GM21423 (cell line): ENCODE measurements around the gene PRKAG2.

Source experiments
- ATAC-seq: cut with Tn5 transposase; IDR thresholded peaks from one replicate; pipeline ENCODE4 v1.9.1; 2021; ENCODE audit warnings: mild to moderate bottlenecking, moderate library complexity; ENCODE audit not compliant: unreplicated experiment

Gene PRKAG2

DNA sequence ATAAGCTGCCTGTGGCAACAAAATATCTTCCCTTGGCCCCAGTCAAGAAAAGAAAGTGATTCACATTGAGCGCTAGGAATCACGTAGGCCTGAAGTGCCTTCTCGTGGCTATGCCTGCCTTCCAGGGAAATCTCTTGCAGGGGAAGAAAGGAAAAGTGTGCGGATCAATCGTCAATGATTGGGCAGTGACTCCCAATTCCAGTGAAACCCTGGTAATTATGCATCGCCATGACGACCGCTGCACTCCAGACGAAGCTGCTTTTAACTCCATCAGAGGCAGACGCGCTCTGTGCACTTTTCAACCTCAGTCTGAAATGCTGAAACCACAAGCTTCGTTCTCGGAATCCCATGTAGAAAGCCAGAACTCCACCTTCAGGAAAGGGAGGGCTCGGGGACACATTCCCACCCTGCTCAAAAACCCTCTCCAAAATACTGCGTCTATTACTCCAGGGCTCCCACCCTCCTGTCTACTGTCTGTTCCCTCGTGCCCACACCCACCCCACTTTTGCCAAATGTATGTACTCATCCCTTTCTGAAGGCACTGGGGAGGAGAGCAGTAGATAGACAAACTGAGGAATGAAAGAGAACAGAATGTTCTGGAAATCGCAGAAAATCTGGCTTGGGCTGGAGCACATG is 24.2 kb upstream of the PRKAG2 start:
- ATAC-seq, result no peak

DNA sequence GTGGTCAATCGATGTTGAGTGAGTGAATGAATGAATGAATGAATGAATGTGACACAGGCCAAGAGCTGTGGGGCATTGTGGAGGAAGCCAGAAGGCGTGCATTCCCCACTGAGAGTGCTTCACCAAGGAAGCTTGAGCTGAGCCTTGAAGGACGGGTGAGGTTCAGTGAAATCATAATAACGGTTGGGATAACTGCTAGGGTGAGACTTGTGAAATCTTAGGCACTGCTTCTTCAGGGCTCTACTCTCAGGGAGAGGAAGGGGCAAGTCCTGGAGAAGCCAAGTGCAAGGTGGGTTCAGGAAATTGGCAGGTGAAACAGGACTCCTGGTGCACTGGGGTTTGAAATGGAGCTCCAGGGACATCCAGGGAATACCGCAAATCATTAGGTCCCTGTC is 23.7 kb upstream of the PRKAG2 start:
- no peak for ATAC-seq

DNA sequence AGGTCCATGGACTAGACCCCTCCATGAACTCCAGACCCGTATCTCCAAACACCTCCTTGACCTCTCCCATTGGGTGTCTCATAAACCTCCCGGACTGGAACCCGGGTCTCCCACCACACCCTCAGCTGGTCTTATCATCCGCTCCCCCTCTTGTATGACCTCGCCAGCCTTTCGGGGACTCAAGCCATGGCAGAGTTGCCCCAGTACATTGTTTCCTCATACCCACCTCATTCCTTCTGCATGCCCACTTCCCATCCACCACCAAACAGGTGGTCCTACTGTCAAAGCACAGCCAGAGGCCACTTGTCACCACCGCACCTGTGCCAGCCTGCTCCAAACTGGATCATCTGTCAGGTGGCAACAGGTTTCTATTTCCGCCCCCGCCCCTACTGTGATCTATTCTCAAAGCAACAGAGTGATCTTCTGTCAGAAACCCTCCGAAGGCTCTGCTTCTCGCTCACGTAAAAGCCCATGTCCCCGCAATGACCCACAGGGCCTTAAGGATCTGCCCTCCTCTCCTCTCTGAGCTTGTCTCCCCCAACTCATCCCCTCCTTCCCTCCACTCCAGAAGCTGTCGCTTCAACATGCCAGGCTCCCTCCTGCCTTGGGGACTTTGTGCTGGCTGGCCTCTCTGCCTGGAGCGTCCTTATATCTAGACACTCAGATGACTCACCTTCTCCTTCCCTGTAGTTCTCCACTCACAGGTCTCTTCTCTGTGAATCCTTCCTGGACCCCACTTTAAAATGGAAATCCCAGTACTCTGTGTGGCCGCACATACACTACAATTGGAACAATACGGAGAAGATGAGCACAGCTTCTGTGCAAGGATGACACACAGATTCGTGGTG is 22.8 kb upstream of the PRKAG2 start:
- ATAC-seq, result no peak

DNA sequence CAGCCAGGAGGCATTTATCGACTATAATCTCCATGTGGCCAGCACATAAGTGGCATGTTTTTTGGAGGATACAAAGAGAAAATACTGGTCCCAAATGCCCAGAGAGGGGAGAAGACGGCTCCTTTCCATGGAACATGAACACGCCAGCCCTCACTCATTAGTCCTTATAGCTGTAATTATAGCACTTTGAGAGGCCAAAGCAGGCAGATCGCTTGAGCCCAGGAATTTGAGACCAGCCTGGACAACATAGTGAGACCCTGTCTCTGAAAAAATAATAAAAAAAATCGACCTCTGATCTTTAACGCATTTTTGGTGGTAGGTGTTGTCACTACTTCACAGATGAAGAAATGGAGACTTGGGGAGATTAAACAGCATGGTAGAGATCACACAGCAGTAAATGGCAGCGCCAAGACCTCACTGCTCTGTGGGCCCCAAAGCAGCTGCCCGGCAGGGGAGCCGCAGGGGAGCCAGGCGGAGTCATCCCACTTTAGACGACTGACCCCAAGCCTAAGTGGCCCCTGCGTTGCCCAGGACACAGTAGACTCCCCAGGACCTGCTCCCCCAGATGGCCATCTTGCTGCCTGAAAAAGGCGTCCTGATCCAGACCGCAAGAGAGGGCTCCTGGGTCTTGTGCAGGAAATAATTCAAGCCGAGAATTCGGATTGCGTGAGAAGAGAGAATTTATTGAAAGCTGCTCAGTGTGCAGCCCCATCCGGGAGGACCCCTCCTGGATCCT is 21.2 kb upstream of the PRKAG2 start:
- no peak for ATAC-seq

DNA sequence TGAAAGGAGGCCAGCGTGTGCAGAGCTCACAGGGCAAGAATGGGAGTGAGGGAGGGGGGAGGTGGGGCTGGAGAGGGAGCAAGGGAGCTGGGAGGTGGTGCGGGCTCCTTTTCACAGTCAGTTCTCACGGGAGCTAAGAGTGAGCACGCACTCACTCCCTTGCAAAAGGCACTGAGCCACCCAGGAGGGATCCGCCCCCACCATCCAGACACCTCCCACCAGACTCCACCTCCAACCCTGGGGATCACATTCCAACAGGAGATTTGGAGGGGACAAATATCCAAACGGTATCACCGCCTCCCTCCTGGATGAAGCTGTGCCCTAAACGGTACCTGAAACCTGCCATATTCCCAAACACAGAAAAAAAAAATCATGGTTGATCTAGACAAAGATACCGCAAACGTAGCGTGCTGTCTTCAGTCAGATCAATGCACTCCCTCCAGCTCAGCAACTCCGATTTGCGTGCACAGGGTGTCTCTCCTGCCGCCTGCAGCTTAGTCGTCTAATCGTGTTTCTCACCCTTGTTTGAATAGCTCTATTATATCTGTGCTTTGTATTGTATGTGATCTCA is 20.3 kb upstream of the PRKAG2 start:
- ATAC-seq, result no peak

DNA sequence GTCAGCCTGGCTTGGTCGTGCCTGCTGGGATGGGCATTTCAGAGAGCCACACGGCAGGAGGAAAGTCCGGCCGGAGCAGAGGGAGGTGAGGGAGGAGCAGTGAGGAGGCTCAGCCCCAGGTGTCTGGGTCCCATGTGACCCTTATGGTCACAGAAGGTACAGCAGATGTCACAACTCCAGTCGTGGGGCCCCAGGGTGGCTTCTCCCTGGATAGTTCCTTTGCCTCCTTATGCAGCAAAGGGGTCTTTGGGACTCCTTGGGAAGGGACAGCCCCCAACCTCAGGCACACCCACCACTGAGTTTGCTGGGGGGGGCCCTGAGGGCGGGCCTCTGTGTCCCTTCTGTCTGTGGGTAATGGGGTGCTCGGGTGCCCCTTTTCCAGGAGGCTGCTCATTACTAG is 19.6 kb upstream of the PRKAG2 start:
- ATAC-seq, result no peak

DNA sequence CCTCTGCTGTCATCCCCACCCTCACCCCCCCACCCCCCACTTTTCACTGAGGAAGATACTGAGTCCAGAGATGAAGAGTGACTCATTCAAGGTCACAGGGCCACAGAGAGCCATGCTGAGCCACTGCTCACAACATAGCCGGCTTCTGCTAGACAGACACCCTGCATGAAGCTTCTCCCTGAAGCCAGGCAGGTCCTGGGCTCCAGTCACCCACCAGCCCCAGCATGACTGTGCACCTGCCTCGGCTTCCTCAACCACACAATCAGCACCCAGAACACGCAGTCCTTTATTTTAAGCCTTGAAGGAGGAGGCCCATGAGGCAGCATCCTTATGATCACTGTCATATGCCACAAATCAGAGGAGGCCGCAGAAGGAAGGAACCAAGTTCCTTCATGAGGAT is 19.2 kb upstream of the PRKAG2 start:
- no peak for ATAC-seq

DNA sequence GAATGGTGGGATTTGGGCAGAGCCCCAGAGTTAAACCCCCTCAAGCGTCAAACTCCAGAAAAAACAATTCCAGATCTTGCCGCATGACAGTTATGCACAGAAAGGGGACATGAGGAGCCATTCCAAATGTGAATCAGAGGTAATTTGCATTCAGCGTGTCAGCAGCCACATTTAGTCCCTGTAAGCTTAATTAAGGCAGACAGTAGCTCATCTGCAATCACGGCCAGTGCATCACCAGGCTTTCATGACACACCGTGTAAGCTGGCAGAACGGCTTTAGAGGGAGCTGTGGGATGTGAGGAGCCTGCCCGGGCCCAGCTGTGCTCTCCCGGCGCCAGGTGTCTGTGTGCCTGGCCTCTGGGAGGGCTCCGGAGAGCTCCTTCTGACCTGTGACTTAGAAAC is 18.7 kb upstream of the PRKAG2 start:
- no peak for ATAC-seq

DNA sequence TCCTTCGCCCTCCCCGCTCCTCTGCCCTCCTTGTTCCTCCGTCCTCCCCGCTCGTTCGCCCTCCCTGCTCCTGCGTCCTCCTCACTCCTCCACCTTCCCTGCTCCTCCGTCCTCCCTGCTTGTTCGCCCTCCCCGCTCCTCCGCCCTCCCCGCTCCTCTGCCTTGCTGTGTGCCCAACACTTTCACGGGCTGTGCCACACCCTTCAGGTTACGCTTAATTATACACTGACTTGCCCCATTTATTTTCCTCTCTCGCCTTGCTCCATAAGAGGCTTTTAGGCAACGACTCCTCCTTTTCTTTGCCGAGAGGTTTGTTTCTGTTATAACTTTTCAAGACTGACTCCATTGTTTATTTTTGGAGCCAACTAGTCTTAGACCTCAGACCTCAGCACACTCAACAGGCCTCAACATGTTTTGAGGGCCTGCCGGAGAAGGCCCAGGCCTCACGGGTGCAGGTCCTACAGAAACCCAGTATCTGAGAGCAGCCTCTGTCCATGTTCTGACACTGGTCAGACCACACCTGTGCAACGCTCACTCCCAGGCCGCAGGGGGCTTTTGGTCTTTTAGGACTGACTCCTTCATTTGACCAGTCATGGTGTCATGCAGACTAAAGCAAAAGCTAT is 18.2 kb upstream of the PRKAG2 start:
- ATAC-seq, result no peak

DNA sequence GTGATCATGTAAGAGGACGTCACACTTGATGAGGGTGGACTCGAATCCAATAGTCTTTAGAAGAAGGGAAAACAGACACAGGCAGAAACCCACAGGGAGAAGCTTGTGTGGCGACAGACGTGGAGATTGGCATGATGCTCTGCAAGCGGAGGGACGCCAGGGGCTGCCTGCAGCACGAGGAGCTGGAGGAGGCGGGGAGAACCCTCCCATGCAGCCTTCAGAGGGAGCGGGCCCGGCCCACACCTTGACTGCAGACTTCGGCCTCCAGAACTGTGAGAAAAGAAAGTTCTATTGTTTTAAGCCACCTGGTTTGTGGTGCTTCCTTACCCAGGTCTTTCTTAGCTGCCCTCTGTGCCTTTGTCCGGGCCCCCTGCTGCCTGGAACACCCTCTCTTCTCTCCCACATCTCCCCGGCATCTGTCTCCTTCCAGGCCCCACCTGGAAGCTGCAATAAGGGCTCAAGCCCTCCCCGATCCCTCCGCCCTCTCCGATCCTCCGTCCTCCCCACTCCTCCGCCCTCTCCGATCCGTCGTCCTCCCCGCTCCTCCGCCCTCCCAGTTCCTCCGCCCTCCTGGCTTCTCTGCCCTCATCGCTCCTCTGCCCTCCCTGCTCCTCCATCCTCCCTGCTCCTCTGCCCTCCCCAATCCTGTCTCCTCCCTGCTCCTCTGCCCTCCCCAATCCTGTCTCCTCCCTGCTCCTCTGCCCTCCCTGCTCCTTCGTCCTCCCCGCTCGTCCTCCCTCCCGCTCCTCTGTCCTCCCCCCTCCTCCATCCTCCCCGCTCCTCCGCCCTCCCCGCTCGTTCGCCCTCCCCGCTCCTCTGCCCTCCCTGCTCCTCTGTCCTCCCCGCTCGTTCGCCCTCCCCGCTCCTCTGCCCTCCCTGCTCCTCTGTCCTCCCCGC is 17.4 kb upstream of the PRKAG2 start:
- no peak for ATAC-seq

DNA sequence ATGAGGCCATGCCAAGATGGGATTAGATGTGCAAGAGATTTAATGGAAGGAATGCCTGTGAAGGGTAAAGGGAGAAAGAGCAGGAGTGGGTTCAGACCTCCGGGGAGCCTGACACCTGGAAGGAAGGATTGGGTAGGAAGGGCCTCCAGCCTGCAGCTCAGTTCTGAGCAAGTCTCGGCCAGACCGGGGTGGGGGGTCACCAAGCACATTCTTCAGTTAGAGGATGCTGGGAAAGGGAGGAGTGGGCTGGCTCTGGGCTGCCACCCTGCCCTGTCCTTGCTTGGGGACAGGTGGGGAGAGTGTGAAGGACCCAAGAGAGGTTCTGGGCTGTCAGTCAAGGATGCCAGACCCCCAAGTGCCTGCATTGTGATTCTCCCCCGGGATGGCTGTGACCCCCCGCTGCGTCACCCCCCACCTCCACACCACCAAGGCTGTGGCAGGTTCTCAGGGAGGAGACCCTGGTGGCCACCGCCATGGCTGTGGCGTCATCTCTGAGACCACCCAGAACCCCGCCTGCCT is 16.5 kb upstream of the PRKAG2 start:
- no peak for ATAC-seq

DNA sequence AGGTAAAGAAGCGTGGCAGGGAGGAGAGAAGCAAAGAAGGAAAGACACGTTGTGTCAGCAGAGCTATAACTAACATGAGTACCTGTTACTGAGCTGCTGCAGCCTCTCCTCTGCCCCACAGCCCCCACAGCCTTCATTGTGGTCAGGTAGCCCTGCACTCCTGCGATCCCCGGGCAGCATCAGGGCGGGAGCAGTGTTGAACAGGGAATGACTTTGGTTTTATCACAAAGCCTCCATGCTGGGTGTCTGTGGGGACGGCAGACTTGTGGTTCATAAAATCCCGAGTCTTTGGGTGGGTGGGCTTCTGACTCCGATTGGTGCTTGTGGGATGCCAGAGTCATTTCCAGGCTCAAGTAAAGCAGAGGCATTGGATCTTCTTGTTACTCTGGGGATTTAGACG is 14.8 kb upstream of the PRKAG2 start:
- ATAC-seq, result no peak

DNA sequence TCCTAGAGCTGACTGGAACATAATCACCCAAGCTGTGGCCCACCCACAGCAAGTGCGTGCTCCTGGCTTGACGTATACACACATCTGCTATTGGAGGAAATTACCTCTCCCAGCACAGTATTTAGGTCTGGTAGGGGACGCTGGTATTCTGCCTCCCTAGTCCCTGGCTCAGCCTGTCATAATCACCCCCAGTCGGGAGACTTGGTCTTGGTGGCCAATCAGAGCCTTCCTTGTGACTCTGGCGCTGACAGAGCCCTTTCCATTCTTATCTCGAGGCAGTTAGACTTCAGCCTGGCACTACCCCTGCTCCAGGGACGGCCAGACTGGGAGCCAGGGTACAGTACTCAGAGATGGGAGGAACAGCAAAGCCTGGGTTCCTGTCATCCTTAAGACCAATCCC is 14.3 kb upstream of the PRKAG2 start:
- ATAC-seq, result no peak

DNA sequence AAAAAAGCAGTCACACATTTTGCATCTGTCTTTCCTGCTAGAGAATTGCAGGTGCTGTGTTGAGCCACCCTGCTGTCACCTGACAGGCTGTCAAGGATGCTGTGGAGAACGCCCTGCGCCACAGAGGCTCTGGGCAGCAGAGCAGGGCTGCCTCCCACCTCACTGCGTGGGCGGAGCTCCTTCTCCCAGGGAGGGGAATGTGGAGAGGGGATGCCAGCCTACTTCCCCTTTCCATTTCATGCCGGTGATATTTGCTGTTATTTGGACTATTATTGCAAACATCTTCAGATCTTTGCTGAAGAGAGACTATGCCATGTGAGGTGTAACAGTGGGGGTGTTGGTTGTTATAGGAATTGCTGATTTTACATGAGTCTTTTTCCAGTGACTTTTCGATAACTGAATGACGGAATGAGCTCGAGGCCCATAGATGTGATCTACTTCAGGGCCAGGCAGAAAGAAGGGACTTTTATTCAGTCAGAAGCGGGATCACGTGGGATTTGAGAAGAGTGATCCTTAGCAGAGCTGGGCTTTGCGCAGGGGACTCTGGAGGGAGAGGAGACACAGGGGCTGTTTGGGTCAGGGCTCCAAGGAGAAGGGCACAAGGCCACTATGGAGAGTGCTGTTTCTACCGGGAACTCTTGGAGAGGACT is 13.6 kb upstream of the PRKAG2 start:
- ATAC-seq, result no peak

DNA sequence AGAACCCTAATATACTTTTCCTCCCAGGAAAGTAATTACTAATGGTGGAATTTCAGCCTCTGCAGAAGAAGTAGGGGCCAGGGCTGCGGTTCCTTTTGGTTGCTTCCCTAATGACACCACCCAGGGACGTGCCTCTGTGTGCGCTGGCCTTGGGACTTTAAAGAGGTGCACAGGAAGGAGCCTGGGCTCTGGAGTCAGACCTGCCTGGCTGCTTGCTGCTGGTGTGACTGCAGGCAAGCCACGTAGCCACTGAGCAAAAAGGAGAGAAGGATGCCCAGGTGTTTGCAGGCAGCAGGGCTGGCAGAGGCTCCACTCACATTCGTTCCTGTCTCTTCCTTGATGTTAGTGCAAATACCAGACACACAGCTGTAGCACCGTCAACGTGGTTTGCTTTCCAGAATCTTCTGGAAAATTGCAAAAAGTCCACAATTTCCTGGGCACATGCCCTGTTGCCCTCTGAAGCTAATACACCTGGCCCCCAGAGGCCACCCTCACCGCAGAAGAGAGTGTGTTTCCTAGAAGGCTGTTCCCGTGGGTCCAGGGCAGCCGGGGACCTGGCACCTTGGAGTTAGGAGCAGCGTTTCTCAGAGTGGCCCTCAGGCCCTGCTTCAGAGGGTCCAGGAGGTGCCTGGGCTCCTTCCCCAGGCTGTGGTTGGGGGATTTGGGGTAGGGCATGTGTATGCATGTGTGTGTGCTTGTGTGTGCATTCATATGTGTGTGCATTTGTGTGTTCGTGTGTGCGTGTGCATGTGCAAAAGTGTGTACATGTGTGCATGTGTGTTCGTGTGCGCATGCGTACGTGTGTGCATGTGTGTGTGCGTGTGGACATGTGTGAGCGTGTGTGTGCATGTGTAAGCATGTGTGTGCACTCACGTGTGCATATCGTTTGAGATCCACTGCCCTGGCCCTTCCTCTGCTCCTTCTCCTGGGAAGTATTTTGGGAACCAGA is 12.8 kb upstream of the PRKAG2 start:
- ATAC-seq, result no peak

DNA sequence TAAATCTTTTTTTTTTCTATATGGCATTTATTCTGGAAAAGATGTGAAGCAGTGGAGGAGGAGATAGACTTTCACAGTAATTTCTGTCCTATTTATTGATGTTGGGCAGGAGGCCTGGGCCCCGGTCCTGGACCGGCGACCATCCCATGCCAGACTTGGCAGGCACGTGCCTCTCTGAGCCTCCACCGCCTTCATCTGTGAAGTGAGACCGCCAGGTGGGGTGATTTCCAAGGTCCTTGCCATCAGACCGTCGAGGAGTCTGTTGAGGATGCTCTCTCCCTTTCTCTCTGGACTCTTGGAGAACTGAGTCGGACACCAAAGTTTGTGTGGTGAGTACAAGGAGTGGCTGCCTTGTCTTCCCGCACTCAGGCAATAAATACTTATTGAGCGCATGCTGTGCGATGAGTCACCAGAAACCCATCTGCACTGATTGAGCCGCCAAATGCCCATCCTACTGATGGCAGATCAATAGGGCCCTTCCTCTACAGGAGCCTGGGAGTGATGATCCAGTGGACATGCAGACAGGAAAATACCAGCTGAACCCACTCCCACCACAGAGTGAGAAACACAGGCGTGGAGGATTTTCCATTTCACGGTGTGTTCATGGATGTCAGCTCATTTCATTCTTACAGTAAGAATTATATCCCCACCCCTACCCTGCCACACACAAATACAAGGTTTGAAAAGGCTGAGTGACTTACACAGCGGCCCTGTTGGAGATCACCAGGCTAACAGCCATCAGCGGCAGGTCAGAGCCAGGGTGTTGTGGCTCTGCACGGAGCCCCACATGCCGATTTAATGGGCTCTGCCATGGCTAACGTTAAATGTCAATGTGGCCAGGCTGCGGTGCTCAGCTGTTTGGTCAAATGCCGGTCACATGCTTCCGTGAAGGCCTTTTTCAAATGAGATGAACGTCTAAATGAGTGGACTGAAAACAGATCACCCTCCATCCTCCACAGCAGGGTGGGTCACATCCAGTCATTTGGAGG is 11.5 kb upstream of the PRKAG2 start:
- no peak for ATAC-seq

DNA sequence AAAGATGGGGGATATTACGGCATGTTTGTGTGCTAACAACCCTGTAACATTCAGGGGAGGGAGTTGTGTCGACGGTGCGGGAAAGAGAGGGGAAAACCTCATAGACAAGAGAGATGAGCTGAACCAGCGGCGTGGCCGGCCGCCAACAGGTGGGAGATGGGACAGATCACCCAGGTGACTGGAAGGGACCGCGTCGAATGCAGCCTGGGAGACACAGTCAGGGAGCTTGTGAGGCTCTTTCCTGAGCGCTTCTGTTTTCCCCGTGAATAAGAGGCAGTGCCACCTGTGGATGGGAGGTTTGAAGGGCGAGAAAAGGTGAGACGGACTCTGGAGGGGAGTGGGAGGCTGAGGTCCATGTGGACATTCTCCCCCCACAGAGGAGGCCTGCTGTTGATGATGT is 9.9 kb upstream of the PRKAG2 start:
- ATAC-seq, result no peak
